Body of pancreas (tissue), 4 donors: ENCODE data around the gene RND1. TPM values are rescaled to one million over a fixed set of nuclear protein-coding genes. Genes with fewer than 3 reads are reported as not detected.

Source experiments
- ATAC-seq: fragments of 150-250 bp; one replicate; pipeline ENCODE4 v1.9.1; 2016
- DNase-seq, 4 donors: peaks; one replicate each; pipeline ENCODE4 v3.0.0-alpha.2; 2019
- H3K27ac ChIP-seq, 4 donors: fragments of 200-600 bp; sonication (generic); 1 replicate in 3 of 4; 2 replicates in 1 of 4; pipeline versions ENCODE4 v1.5.1 to v1.6.1; 2016 to 2019; ENCODE audit warnings: mild to moderate bottlenecking in 1 of 4, mixed read lengths in 1 of 4, moderate library complexity in 1 of 4
- H3K27me3 ChIP-seq, 2 donors: fragments of 200-600 bp; sonication (generic); one replicate each; pipeline ENCODE4 v1.6.0; 2016; ENCODE audit warnings: mild to moderate bottlenecking in 1 of 2
- H3K36me3 ChIP-seq, 2 donors: fragments of 200-600 bp; sonication (generic); replicated peaks in 1 of 2; 2 replicates each; pipeline ENCODE4 v1.5.1; 2016; ENCODE audit warnings: low read depth in 2 of 2; ENCODE audit not compliant: insufficient read depth in 1 of 2
- H3K4me1 ChIP-seq: fragments of 200-600 bp; sonication (generic); one replicate; pipeline ENCODE4 v1.6.0; 2016
- H3K4me3 ChIP-seq, 2 donors: fragments of 200-600 bp; sonication (generic); 1 replicate in 1 of 2; 2 replicates in 1 of 2; pipeline ENCODE4 v1.5.1; 2016 to 2019
- H3K9me3 ChIP-seq, 3 donors: fragments of 200-600 bp; sonication (generic); 1 replicate in 2 of 3; 2 replicates in 1 of 3; pipeline ENCODE4 v1.5.1; 2016
- POLR2A ChIP-seq, 3 donors: fragments of 450-650 bp; IDR thresholded peaks; one replicate each; pipeline ENCODE4 v1.6.1; 2016; ENCODE audit warnings: antibody characterized with exemption in 3 of 3, mild to moderate bottlenecking in 2 of 3
- WGBS, 2 donors: methylation state at CpG; one replicate each; pipeline ENCODE4 v1.1.5; 2017; 5-methylcytosine and 5-hydroxymethylcytosine counted together
- intact Hi-C: fragments of 100-400 bp; cut with DNase I; formaldehyde crosslinking; loops from one replicate; pipeline ENCODE4 v1.15.1; 2023
- total RNA-seq, 2 donors: library from RNA; depleted of rRNA; stranded (reverse); fragments of >200 nt; gene quantifications; one replicate each; pipeline ENCODE4 v1.1.0, GENCODE V29; 2016
- TF ChIP-seq, protein P1 (sequence below), 7 experiments: fragments of 450-650 bp in 4 of 7; fragments of 200-600 bp in 3 of 7; sonication (generic) in 3 of 7; IDR thresholded peaks; one replicate each; pipeline ENCODE4 v1.5.1; 2016 to 2019; ENCODE audit warnings: antibody characterized with exemption in 7 of 7

Gene RND1
- total RNA-seq, 2 donors from 2014 or later = 1.6 TPM; not detected in 1

- no peaks in the 10 kb centered on the region for H3K27me3 ChIP-seq
- no peak for DNase-seq
- no peak for TF ChIP-seq POLR2A (IDR thresholded peaks at IDR 0.05)
- TF ChIP-seq, protein P1, sequence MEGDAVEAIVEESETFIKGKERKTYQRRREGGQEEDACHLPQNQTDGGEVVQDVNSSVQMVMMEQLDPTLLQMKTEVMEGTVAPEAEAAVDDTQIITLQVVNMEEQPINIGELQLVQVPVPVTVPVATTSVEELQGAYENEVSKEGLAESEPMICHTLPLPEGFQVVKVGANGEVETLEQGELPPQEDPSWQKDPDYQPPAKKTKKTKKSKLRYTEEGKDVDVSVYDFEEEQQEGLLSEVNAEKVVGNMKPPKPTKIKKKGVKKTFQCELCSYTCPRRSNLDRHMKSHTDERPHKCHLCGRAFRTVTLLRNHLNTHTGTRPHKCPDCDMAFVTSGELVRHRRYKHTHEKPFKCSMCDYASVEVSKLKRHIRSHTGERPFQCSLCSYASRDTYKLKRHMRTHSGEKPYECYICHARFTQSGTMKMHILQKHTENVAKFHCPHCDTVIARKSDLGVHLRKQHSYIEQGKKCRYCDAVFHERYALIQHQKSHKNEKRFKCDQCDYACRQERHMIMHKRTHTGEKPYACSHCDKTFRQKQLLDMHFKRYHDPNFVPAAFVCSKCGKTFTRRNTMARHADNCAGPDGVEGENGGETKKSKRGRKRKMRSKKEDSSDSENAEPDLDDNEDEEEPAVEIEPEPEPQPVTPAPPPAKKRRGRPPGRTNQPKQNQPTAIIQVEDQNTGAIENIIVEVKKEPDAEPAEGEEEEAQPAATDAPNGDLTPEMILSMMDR (IDR thresholded peaks at IDR 0.05) = no peak
- H3K4me3 ChIP-seq = no peak overlapping the region
- no peaks in the 10 kb centered on the region for H3K4me1 ChIP-seq
- no peak overlapping the region for H3K27ac ChIP-seq
- intact Hi-C loops = no loop called here
- H3K9me3 ChIP-seq = no peaks in the 10 kb centered on the region
- 79 to 80% methylated on average over 12 to 15 of the region's 15 CpGs for WGBS, 2 donors
- ATAC-seq = no peak
- peaks cover 0 to 20% of the 10 kb centered on the region in 2 donors for H3K36me3 ChIP-seq
Observed at GRCh38 chr12:48826209-48826855, 39.3 kb downstream of the RND1 start.

DNA sequence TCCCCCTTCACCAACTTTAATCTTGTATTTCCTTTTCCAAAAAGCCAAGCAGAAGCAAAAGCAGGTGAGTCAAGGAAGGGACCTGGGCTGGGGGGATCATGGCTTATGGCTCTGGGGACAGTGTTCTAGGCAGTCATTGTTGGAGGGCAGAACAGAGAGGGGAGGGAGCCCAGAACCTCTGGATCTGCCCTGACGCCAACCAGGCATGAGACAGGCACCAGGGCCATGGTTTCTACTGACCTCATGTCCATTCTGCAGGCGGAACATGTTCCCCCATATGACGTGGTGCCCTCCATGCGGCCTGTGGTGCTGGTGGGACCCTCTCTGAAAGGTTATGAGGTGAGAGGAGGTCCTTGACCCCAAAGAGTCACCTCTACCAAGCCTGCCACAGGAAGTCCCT lies 40.8 kb downstream of the RND1 start:
- Histone ChIP-seq H3K36me3 (peaks cover 0 to 7% of the 10 kb centered on the region in 2 donors), H3K4me1 (no peaks in the 10 kb centered on the region), H3K4me3 (no peak overlapping the region), H3K27me3 (no peaks in the 10 kb centered on the region), H3K27ac (no peak overlapping the region), H3K9me3 (no peaks in the 10 kb centered on the region)
- TF ChIP-seq, protein P1 (IDR thresholded peaks at IDR 0.05) = no peak
- no peak for TF ChIP-seq POLR2A (IDR thresholded peaks at IDR 0.05)
- DNase-seq (no peak), ATAC-seq (no peak)
- WGBS, 2 donors = 88 to 89% methylated on average over 4 of the region's 4 CpGs
- intact Hi-C loops = no loop called here

DNA sequence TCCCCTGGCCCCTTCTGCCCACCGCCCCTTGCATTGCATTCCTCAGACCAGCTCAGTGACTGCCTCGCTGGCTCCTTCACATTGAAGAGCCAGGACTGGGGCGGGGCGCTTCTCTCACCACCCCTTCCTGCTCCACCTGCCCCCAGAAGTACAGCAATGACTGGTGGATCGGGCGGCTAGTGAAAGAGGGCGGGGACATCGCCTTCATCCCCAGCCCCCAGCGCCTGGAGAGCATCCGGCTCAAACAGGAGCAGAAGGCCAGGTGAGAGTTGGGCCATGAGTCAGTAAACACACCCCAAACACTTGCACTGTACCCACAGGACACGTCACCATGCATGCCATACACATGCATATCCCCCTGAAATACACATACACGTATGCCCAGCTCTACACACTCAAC lies 41.6 kb downstream of the RND1 start:
- H3K4me1 ChIP-seq = no peaks in the 10 kb centered on the region
- no peak for TF ChIP-seq POLR2A (IDR thresholded peaks at IDR 0.05)
- TF ChIP-seq, protein P1 (IDR thresholded peaks at IDR 0.05) = no peak
- H3K4me3 ChIP-seq = no peak overlapping the region
- no peaks in the 10 kb centered on the region for H3K27me3 ChIP-seq
- WGBS, 2 donors = 74 to 79% methylated on average over 11 to 12 of the region's 12 CpGs
- DNase-seq = no peak
- ATAC-seq = no peak
- H3K27ac ChIP-seq = no peak overlapping the region
- no peaks in the 10 kb centered on the region for H3K36me3 ChIP-seq
- no peaks in the 10 kb centered on the region for H3K9me3 ChIP-seq
- intact Hi-C loops = no loop called here

DNA sequence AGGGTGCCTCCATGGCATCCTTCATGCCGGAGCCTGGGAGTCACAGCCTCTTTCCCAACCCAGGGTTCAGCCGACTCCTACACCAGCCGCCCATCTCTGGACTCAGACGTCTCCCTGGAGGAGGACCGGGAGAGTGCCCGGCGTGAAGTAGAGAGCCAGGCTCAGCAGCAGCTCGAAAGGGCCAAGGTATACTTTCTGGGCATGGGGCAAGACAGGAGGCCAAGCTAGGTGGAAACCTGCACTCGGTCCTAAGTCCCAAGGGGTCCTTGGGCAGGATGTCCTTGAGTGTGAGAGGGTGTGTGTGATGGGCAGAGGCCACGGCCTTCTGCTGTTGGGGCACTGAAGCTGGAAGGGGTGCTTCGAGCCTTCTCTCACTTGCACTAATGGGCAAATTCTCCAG lies 42.4 kb downstream of the RND1 start:
- 72 to 78% methylated on average over 4 to 11 of the region's 11 CpGs for WGBS, 2 donors

More for the DNA sequence above, 42.4 kb downstream of the RND1 start:
- no peak overlapping the region for H3K27ac ChIP-seq
- peaks cover 6% of the 10 kb centered on the region for H3K4me1 ChIP-seq
- DNase-seq (no peak), ATAC-seq (no peak)
- H3K9me3 ChIP-seq = no peaks in the 10 kb centered on the region
- H3K4me3 ChIP-seq = no peak overlapping the region
- H3K27me3 ChIP-seq = no peaks in the 10 kb centered on the region
- intact Hi-C loops = no loop called here
- H3K36me3 ChIP-seq = no peaks in the 10 kb centered on the region
- TF ChIP-seq POLR2A (IDR thresholded peaks at IDR 0.05) = no peak
- TF ChIP-seq, protein P1 (IDR thresholded peaks at IDR 0.05) = no peak
